Smooth muscle cell (in vitro differentiated cells): Measurements from ENCODE around the gene PAK6. TPM values are rescaled to one million over a fixed set of nuclear protein-coding genes. Genes with fewer than 3 reads are reported as not detected.

ENCODE experiments used
- DNase-seq: peaks from one replicate; lab custom pipeline; 2025; ENCODE audit not compliant: unreplicated experiment; lab: John Stamatoyannopoulos, UW
- H2AFZ ChIP-seq: fragments of 200-600 bp; sonication (generic); 2 replicates; pipeline ENCODE4 v1.6.0; 2016; ENCODE audit warnings: antibody characterized with exemption, low read depth, mild to moderate bottlenecking
- H3F3A ChIP-seq: fragments of 200-600 bp; sonication (generic); 2 replicates; pipeline ENCODE4 v1.6.0; 2017; ENCODE audit warnings: antibody characterized with exemption, low read depth
- H3K27ac ChIP-seq: fragments of 200-600 bp; sonication (generic); 2 replicates; pipeline ENCODE4 v1.5.1; 2016; ENCODE audit warnings: low read depth, mild to moderate bottlenecking
- H3K27me3 ChIP-seq: fragments of 200-600 bp; sonication (generic); 2 replicates; pipeline ENCODE4 v1.6.1; 2016; ENCODE audit warnings: low read depth, mild to moderate bottlenecking
- H3K36me3 ChIP-seq: fragments of 200-600 bp; sonication (generic); 2 replicates; pipeline ENCODE4 v1.5.1; 2016; ENCODE audit warnings: low read depth
- H3K4me1 ChIP-seq: fragments of 200-600 bp; sonication (generic); 2 replicates; pipeline ENCODE4 v1.5.1; 2016; ENCODE audit warnings: low read depth
- H3K4me2 ChIP-seq: fragments of 200-600 bp; sonication (generic); 2 replicates; pipeline ENCODE4 v1.6.0; 2016; ENCODE audit warnings: mild to moderate bottlenecking
- H3K4me3 ChIP-seq: fragments of 200-600 bp; sonication (generic); 2 replicates; pipeline ENCODE4 v1.5.1; 2016; ENCODE audit warnings: mild to moderate bottlenecking
- H3K79me2 ChIP-seq: fragments of 200-600 bp; sonication (generic); 2 replicates; pipeline ENCODE4 v1.6.0; 2016; ENCODE audit warnings: low read depth, mild to moderate bottlenecking
- H3K9ac ChIP-seq: fragments of 200-600 bp; sonication (generic); 2 replicates; pipeline ENCODE4 v1.6.0; 2016; ENCODE audit warnings: low read depth
- H3K9me3 ChIP-seq: fragments of 200-600 bp; sonication (generic); replicated peaks from 2 replicates; pipeline ENCODE4 v1.5.1; 2016; ENCODE audit warnings: low read depth
- H4K20me1 ChIP-seq: fragments of 200-600 bp; sonication (generic); 2 replicates; pipeline ENCODE4 v1.6.0; 2016; ENCODE audit warnings: low read depth
- WGBS: methylation state at CpG from one replicate; pipeline ENCODE4 v1.1.7; 2016; ENCODE audit warnings: low lambda C conversion rate; 5-methylcytosine and 5-hydroxymethylcytosine counted together
- polyA plus RNA-seq: library from polyadenylated mRNA; unstranded; fragments of >200 nt; fragmentation: Nextera tagmentation; extraction: Ambion mirVana; gene quantifications from 2 replicates; pipeline ENCODE4 v1.2.1, GENCODE V29; 2016
- total RNA-seq: library from RNA; depleted of rRNA; stranded (reverse); fragments of >200 nt; gene quantifications from 2 replicates; pipeline ENCODE4 v1.2.3, GENCODE V29; 2014
- TF ChIP-seq, protein P1 (sequence below): fragments of 200-600 bp; sonication (generic); IDR thresholded peaks from 2 replicates; pipeline ENCODE4 v1.5.1; 2017; ENCODE audit warnings: borderline replicate concordance, mild to moderate bottlenecking, antibody characterized with exemption; ENCODE audit not compliant: insufficient read depth, poor library complexity, severe bottlenecking

The PAK6 gene
- total and polyA plus RNA-seq, 2 experiments from 2014 or later, result 0.29 to 1.6 TPM

DNA sequence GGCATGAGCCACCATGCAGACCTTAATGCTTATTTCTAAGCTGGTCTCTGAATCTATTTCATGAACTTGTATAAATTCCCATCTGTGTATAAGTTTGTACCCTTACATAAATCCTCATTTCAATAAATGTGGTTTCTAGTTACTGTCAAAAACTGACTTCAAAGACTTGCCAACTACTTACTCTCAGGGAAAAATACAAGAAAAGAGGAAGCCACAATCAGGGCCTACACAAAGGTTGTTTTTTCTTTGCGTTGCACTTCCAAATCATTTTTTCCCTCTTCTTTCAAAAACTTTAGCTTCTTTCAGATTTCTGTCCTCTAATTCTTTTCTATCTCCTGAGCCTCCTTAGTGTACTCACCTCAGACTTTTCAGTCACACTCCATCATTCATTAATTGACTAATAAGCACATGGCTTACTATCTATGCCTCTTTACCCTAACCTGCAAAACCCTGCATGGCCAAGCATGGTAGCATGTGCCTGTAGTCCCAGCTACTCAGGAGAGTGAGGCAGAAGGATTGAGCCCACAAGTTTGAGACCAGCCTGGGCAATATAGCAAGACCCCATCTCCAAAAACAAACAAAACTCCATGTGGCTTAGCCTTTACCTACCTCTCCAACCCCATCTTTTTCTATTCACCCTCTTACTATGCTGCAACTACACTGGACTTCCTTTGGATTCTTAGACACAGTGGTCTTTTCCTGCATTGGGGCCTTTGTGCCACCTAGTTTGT lies 40.3 kb upstream of the PAK6 start:
- H3K79me2 ChIP-seq, result no peaks in the 10 kb centered on the region
- 100% methylated on average over 1 of the region's 1 CpG for WGBS
- H2AFZ ChIP-seq, result no peak overlapping the region
- H3K27ac ChIP-seq, result no peak overlapping the region
- peaks cover 2% of the 10 kb centered on the region for H3K36me3 ChIP-seq
- TF ChIP-seq, protein P1, sequence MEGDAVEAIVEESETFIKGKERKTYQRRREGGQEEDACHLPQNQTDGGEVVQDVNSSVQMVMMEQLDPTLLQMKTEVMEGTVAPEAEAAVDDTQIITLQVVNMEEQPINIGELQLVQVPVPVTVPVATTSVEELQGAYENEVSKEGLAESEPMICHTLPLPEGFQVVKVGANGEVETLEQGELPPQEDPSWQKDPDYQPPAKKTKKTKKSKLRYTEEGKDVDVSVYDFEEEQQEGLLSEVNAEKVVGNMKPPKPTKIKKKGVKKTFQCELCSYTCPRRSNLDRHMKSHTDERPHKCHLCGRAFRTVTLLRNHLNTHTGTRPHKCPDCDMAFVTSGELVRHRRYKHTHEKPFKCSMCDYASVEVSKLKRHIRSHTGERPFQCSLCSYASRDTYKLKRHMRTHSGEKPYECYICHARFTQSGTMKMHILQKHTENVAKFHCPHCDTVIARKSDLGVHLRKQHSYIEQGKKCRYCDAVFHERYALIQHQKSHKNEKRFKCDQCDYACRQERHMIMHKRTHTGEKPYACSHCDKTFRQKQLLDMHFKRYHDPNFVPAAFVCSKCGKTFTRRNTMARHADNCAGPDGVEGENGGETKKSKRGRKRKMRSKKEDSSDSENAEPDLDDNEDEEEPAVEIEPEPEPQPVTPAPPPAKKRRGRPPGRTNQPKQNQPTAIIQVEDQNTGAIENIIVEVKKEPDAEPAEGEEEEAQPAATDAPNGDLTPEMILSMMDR, result no peak
- no peaks in the 10 kb centered on the region for H4K20me1 ChIP-seq
- H3K27me3 ChIP-seq, result no peaks in the 10 kb centered on the region
- H3K9ac ChIP-seq, result no peak overlapping the region
- no peak overlapping the region for H3K4me2 ChIP-seq
- no peaks in the 10 kb centered on the region for H3K9me3 ChIP-seq
- H3F3A ChIP-seq, result no peaks in the 10 kb centered on the region
- H3K4me3 ChIP-seq, result no peak overlapping the region
- no peaks in the 10 kb centered on the region for H3K4me1 ChIP-seq
- no peak for DNase-seq

DNA sequence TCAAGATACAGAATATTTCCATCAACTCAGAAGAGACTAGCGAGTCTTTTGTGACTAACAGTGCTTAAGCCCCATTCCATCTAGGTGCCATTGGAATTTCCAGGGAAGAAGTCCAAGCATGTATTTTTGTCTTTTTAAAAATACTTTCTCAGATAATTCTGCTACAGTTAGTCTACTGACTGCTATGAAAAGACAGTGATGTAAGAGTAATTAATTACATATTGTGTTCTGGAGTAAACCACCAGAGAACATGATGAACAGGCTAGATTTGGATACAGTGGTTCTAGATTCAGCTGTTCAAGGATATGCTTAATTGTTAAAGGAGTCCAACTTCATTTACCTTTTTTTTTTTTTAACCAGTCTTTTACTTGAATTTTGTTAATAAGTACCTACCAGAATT lies 34.8 kb upstream of the PAK6 start:
- Histone ChIP-seq H2AFZ (no peak overlapping the region), H3K36me3 (peaks cover 2% of the 10 kb centered on the region), H3F3A (no peaks in the 10 kb centered on the region), H3K4me2 (no peak overlapping the region), H3K27ac (no peak overlapping the region), H3K79me2 (no peaks in the 10 kb centered on the region), H3K27me3 (no peaks in the 10 kb centered on the region), H3K9me3 (no peaks in the 10 kb centered on the region), H3K9ac (no peak overlapping the region), H3K4me3 (no peak overlapping the region), H4K20me1 (no peaks in the 10 kb centered on the region), H3K4me1 (no peaks in the 10 kb centered on the region)
- TF ChIP-seq, protein P1, result no peak
- WGBS, result 94% methylated on average over 1 of the region's 1 CpG
- DNase-seq, result no peak

DNA sequence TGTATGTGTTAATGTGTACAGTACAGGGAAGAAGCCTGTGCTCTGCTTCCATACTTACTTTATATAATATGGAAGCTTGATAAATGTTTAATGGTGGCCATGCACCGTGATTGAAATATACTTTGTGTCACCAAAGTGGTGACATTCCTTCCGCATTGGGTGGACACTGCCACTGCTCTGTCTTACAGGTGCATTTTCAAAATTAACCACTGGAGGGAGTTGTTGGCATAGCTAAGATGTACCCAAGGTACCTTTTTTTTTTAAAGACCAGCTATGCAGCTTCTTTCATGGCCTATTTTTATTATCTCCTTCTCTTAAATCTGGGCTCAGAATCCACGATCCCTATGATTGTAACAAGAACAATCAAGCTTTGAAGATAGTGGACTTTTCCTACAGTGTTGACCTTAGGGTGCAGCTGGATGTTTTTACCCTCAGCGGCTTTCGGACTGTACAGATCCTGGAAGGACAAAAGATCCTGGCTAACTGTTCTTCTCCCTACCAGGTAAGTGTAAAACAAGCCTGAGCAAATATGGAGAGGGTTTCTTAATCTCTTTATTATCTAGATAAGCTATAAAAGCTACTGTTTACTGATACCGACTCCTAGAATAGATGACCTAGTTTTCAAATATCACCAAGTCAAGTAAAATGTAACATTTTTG lies 21.6 kb upstream of the PAK6 start:
- H3K4me2 ChIP-seq, result no peak overlapping the region
- H2AFZ ChIP-seq, result no peak overlapping the region
- H3K4me1 ChIP-seq, result no peaks in the 10 kb centered on the region
- no peaks in the 10 kb centered on the region for H3F3A ChIP-seq
- no peak overlapping the region for H3K4me3 ChIP-seq
- WGBS, result 68% methylated on average over 6 of the region's 6 CpGs
- H3K9ac ChIP-seq, result no peak overlapping the region
- H3K27ac ChIP-seq, result no peak overlapping the region
- TF ChIP-seq, protein P1, result peak; percentile 90
- DNase-seq, result no peak
- H4K20me1 ChIP-seq, result no peaks in the 10 kb centered on the region
- H3K27me3 ChIP-seq, result no peaks in the 10 kb centered on the region
- H3K79me2 ChIP-seq, result no peaks in the 10 kb centered on the region
- H3K36me3 ChIP-seq, result no peaks in the 10 kb centered on the region
- H3K9me3 ChIP-seq, result no peaks in the 10 kb centered on the region
